ENCODE measurements around the gene HIC1.

DNA sequence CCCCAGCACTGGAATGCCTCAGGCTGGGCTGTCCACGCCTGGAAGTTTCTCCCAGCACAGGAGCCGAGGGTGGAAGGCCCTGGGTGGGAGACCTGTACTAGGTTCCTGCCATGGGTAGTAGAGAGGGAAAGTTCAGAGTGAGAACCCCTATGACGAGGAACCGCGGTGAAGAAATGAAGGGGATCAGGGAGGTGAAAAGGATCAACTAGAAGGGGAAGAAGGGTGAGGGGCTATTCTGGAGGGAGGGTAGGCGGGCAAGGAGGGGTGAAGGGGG lies 5.4 kb downstream of the HIC1 start:
- TF ChIP-seq CTCF (conservative IDR thresholded peaks at IDR 0.05 in 1 of 2, IDR thresholded peaks at IDR 0.05 in 1 of 2; ENCODE audit: low read depth in 1 of 2, low read length in 2 of 2) (no peak), EZH2 (IDR thresholded peaks at IDR 0.05; ENCODE audit: low read length, missing control alignments) (no peak)
